Esophagus muscularis mucosa (tissue), 3 donors: ENCODE results near the gene STUM.

Source experiments
- CTCF ChIP-seq, 3 experiments: fragments of 200-600 bp in 2 of 3; fragments of 450-650 bp in 1 of 3; sonication (generic) in 2 of 3; IDR thresholded peaks; one replicate each; pipeline ENCODE4 v1.5.1; 2017 to 2019; ENCODE audit warnings: antibody characterized with exemption in 3 of 3, mild to moderate bottlenecking in 2 of 3, moderate library complexity in 1 of 3
- POLR2AphosphoS5 ChIP-seq, 2 donors: sonication (generic); formaldehyde crosslinking; IDR thresholded peaks; one replicate each; pipeline ENCODE4 v1.6.1; 2017; ENCODE audit warnings: antibody characterized with exemption in 2 of 2

- TF ChIP-seq POLR2AphosphoS5 (IDR thresholded peaks at IDR 0.05) (no peak), CTCF (IDR thresholded peaks at IDR 0.05) (no peak)
Measured at GRCh38 chr1:226596531-226597165, 48.1 kb downstream of the STUM start.
